Astrocyte (in vitro differentiated cells and primary cell): Measurements from ENCODE around the gene DRC7. TPM values are rescaled to one million over a fixed set of nuclear protein-coding genes. Genes with fewer than 3 reads are reported as not detected.

Source experiments
- DNase-seq: peaks from one replicate; pipeline ENCODE4 v3.0.0-alpha.2; 2010; ENCODE audit warnings: low read depth
- FAIRE-seq: peaks from 2 replicates; lab custom pipeline; 2011; peaks lifted over from hg19 to GRCh38; lab: Jason Lieb, UNC
- H2AFZ ChIP-seq: 2 replicates; pipeline ENCODE4 v1.6.0; 2012; ENCODE audit warnings: low read depth, low read length, inconsistent platforms
- H3K27ac ChIP-seq: 2 replicates; pipeline ENCODE4 v1.5.1; 2011; ENCODE audit warnings: low read depth, low read length, inconsistent platforms
- H3K27me3 ChIP-seq: 2 replicates; pipeline ENCODE4 v1.6.0; 2011; ENCODE audit warnings: low read length, inconsistent platforms; ENCODE audit not compliant: insufficient read depth
- H3K36me3 ChIP-seq: 2 replicates; pipeline ENCODE4 v1.5.1; 2011; ENCODE audit warnings: low read length, inconsistent platforms; ENCODE audit not compliant: insufficient read depth
- H3K4me1 ChIP-seq: 2 replicates; pipeline ENCODE4 v1.5.1; 2011; ENCODE audit warnings: low read length, inconsistent platforms; ENCODE audit not compliant: insufficient read depth
- H3K4me2 ChIP-seq: 2 replicates; pipeline ENCODE4 v1.6.0; 2012; ENCODE audit warnings: low read length, inconsistent platforms
- H3K4me3 ChIP-seq: 2 replicates; pipeline ENCODE4 v1.5.1; 2011; ENCODE audit warnings: low read depth, mild to moderate bottlenecking, low read length, inconsistent platforms; ENCODE audit not compliant: insufficient read depth
- H3K79me2 ChIP-seq: 2 replicates; pipeline ENCODE4 v1.6.0; 2012; ENCODE audit warnings: mild to moderate bottlenecking, low read length, inconsistent platforms; ENCODE audit not compliant: insufficient read depth
- H3K9ac ChIP-seq: 2 replicates; pipeline ENCODE4 v1.6.0; 2012; ENCODE audit warnings: mild to moderate bottlenecking, low read length, inconsistent platforms
- H3K9me3 ChIP-seq: 2 replicates; pipeline ENCODE4 v1.5.1; 2012; ENCODE audit warnings: low read depth, mild to moderate bottlenecking, low read length, inconsistent platforms; ENCODE audit not compliant: insufficient read depth
- H4K20me1 ChIP-seq: 2 replicates; pipeline ENCODE4 v1.6.0; 2012; ENCODE audit warnings: low read length, inconsistent platforms; ENCODE audit not compliant: insufficient read depth
- H3K27ac Mint-ChIP-seq: one replicate; pipeline ENCODE4 v1.8.0; 2021; ENCODE audit warnings: mild to moderate bottlenecking, mixed read lengths; ENCODE audit not compliant: unreplicated experiment
- H3K27me3 Mint-ChIP-seq: one replicate; pipeline ENCODE4 v1.8.0; 2021; ENCODE audit warnings: low read depth, mixed read lengths; ENCODE audit not compliant: unreplicated experiment
- H3K36me3 Mint-ChIP-seq: one replicate; pipeline ENCODE4 v1.8.0; 2021; ENCODE audit warnings: low read depth, mixed read lengths; ENCODE audit not compliant: unreplicated experiment
- H3K4me1 Mint-ChIP-seq: one replicate; pipeline ENCODE4 v1.8.0; 2021; ENCODE audit warnings: low read depth, mixed read lengths; ENCODE audit not compliant: unreplicated experiment
- H3K4me3 Mint-ChIP-seq: one replicate; pipeline ENCODE4 v1.8.0; 2021; ENCODE audit warnings: mild to moderate bottlenecking, moderate library complexity, mixed read lengths; ENCODE audit not compliant: unreplicated experiment
- H3K9me3 Mint-ChIP-seq: one replicate; pipeline ENCODE4 v1.8.0; 2021; ENCODE audit warnings: mild to moderate bottlenecking, mixed read lengths; ENCODE audit not compliant: unreplicated experiment
- EZH2 ChIP-seq: IDR thresholded peaks from 2 replicates; pipeline ENCODE4 v1.6.1; 2012; ENCODE audit warnings: mild to moderate bottlenecking, low read length, inconsistent platforms; ENCODE audit not compliant: insufficient read depth
- total RNA-seq: library from RNA; stranded (reverse); gene quantifications from 2 replicates; pipeline ENCODE4 v1.2.1, GENCODE V29; 2021
- TF ChIP-seq, protein P1 (sequence below): IDR thresholded peaks from 2 replicates; pipeline ENCODE4 v1.5.1; 2011; ENCODE audit warnings: low read depth, mild to moderate bottlenecking, inconsistent platforms, low read length, moderate library complexity; ENCODE audit not compliant: insufficient read depth

The DRC7 gene
- total RNA-seq, 1 donor from 2014 or later = not detected

DNA sequence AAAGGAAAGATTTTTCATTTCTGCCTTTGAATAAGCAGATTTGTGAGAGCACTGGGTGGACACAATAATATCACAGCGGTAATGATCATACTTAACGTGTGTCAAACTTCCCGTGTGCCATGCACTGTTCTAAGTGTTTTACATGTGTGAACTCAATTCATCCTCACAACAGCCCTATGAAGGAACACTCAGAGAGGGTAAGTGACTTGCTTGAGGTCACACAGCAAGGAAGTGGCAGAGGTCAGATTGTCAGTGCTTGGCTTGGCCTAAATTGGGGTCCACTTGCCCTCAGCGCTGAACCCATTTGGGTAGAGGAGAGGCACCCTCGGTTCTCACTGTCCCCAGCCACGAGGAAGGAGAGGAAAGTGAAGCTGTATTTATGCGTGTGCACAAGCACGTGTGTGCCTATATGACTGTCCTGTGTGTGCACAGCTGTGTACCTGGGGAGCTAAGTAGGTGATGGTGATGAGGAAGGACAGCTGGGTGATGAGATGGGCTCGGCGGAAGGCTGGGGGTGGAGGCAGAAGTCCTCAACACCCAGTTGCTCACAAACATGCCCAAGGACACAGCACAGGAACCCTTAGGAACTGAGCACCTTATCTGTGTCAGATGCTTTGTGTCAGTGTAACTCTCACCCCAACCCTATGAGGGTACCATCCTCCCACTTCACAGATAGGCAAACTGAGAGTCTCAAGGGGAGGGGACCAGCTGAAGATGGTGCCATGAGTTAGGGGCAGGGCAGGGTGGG, 36.3 kb upstream of the DRC7 start:
- Mint-ChIP-seq H3K9me3 (no peaks in the 10 kb centered on the region), H3K27me3 (peaks cover 14% of the 10 kb centered on the region), H3K4me1 (peaks cover 8% of the 10 kb centered on the region), H3K36me3 (peaks cover 5% of the 10 kb centered on the region), H3K27ac (no peak overlapping the region), H3K4me3 (no peak overlapping the region)
- FAIRE-seq = no peak
- Histone ChIP-seq H3K9me3 (no peaks in the 10 kb centered on the region), H3K4me2 (no peak overlapping the region), H3K27ac (no peak overlapping the region), H3K9ac (no peak overlapping the region), H3K79me2 (no peaks in the 10 kb centered on the region), H3K36me3 (no peaks in the 10 kb centered on the region), H3K4me3 (no peak overlapping the region), H4K20me1 (no peaks in the 10 kb centered on the region), H3K4me1 (peaks cover 16% of the 10 kb centered on the region), H3K27me3 (no peaks in the 10 kb centered on the region), H2AFZ (no peak overlapping the region)
- DNase-seq = no peak
- TF ChIP-seq EZH2 = no peak
- TF ChIP-seq, protein P1, sequence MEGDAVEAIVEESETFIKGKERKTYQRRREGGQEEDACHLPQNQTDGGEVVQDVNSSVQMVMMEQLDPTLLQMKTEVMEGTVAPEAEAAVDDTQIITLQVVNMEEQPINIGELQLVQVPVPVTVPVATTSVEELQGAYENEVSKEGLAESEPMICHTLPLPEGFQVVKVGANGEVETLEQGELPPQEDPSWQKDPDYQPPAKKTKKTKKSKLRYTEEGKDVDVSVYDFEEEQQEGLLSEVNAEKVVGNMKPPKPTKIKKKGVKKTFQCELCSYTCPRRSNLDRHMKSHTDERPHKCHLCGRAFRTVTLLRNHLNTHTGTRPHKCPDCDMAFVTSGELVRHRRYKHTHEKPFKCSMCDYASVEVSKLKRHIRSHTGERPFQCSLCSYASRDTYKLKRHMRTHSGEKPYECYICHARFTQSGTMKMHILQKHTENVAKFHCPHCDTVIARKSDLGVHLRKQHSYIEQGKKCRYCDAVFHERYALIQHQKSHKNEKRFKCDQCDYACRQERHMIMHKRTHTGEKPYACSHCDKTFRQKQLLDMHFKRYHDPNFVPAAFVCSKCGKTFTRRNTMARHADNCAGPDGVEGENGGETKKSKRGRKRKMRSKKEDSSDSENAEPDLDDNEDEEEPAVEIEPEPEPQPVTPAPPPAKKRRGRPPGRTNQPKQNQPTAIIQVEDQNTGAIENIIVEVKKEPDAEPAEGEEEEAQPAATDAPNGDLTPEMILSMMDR = no peak

DNA sequence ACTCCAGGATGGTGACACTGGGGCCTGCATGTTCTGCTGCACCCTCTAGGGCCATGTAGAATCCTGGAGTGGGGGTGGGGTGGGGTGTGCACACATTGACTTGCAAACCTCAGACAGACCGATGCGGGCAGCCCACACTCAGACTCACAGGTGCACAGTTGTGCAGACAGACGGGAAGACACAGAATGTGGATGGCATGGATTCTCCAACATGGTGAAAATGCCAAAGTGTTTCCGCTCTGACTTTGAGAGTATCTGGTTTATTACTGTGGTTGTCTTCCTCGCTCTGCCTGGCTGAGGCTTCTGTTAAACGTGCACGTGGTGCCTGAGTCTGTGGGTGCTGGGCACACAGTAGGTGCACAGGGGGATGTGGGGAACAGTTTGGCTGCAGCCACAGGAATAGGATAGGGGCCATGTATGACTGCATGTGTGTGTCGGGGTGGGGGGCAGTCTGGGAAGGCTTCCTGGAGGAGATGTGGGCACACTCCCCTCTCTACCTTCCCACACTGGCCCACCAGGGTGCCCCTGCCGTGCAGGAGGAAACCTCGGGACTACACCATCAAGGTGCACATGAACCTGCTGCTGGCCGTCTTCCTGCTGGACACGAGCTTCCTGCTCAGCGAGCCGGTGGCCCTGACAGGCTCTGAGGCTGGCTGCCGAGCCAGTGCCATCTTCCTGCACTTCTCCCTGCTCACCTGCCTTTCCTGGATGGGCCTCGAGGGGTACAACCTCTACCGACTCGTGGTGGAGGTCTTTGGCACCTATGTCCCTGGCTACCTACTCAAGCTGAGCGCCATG, 35.5 kb upstream of the DRC7 start:
- H3K4me2 ChIP-seq = no peak overlapping the region
- no peaks in the 10 kb centered on the region for H3K79me2 ChIP-seq
- H3K4me3 ChIP-seq = no peak overlapping the region
- H3K9me3 ChIP-seq = no peaks in the 10 kb centered on the region
- DNase-seq (no peak), FAIRE-seq (no peak)
- Mint-ChIP-seq H3K36me3 (peaks cover 5% of the 10 kb centered on the region), H3K27ac (no peak overlapping the region), H3K4me1 (peaks cover 4% of the 10 kb centered on the region), H3K9me3 (no peaks in the 10 kb centered on the region), H3K4me3 (no peak overlapping the region), H3K27me3 (peaks cover 14% of the 10 kb centered on the region)
- H3K36me3 ChIP-seq = no peaks in the 10 kb centered on the region
- no peaks in the 10 kb centered on the region for H3K27me3 ChIP-seq
- H4K20me1 ChIP-seq = no peaks in the 10 kb centered on the region
- TF ChIP-seq, protein P1 = no peak
- TF ChIP-seq EZH2 = no peak
- H3K27ac ChIP-seq = no peak overlapping the region
- no peak overlapping the region for H2AFZ ChIP-seq
- H3K9ac ChIP-seq = no peak overlapping the region
- H3K4me1 ChIP-seq = peaks cover 9% of the 10 kb centered on the region
